ENCODE data around the gene POLRMT.

DNA sequence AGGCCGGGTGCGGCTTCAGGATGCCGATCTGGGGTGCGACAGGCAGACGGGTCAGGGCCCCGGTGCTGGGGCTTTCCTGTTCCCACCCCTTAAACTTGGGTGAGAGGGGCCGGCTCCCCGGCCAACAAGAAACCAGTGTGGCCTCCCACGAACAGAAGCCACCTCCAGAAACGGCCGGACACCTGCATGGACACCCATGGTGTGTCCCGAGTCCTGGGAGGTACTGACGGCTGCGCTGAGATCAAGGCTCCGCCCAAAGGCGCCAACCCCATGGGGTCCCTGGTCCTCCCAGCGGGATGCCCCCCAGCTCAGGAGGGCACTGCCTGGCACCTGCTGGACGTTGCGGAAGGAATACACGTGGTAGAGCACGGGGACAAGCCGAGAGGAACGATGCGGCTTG lies 11.5 kb downstream of the POLRMT start:
- TF ChIP-seq, protein P1, sequence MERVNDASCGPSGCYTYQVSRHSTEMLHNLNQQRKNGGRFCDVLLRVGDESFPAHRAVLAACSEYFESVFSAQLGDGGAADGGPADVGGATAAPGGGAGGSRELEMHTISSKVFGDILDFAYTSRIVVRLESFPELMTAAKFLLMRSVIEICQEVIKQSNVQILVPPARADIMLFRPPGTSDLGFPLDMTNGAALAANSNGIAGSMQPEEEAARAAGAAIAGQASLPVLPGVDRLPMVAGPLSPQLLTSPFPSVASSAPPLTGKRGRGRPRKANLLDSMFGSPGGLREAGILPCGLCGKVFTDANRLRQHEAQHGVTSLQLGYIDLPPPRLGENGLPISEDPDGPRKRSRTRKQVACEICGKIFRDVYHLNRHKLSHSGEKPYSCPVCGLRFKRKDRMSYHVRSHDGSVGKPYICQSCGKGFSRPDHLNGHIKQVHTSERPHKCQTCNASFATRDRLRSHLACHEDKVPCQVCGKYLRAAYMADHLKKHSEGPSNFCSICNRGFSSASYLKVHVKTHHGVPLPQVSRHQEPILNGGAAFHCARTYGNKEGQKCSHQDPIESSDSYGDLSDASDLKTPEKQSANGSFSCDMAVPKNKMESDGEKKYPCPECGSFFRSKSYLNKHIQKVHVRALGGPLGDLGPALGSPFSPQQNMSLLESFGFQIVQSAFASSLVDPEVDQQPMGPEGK (CRISPR knock-in tag; IDR thresholded peaks at IDR 0.05; ENCODE audit: borderline replicate concordance) = no peak
- no peak for TF ChIP-seq BACH2 (CRISPR knock-in tag; IDR thresholded peaks at IDR 0.05; ENCODE audit: borderline replicate concordance)
- no peak for TF ChIP-seq RARB (CRISPR knock-in tag; IDR thresholded peaks at IDR 0.05)
- no peak for TF ChIP-seq ISL1 (CRISPR knock-in tag; IDR thresholded peaks at IDR 0.05)
- TF ChIP-seq ZFP3 (CRISPR knock-in tag; IDR thresholded peaks at IDR 0.05) = no peak

Measured in SK-N-SH treated with all-trans-retinoic acid at 6 μM for 48 hours (cell line).